MM.1S (cell line): ENCODE data around the gene GKN1.

ENCODE experiments used
- DNase-seq: peaks from one replicate; pipeline ENCODE4 v3.0.0-alpha.2; 2015
- H2AFZ ChIP-seq: fragments of 300-600 bp; sonication (generic); 2 replicates; pipeline ENCODE4 v1.6.0; 2016; ENCODE audit warnings: antibody characterized with exemption, low read length
- H3F3A ChIP-seq: fragments of 300-600 bp; sonication (generic); 2 replicates; pipeline ENCODE4 v1.6.1; 2016; ENCODE audit warnings: mild to moderate bottlenecking, antibody characterized with exemption, low read length, moderate library complexity, mixed read lengths; ENCODE audit not compliant: insufficient read depth
- H3K27ac ChIP-seq: fragments of 300-600 bp; sonication (generic); 2 replicates; pipeline ENCODE4 v1.5.1; 2016; ENCODE audit warnings: mild to moderate bottlenecking, low read length
- H3K27me3 ChIP-seq: fragments of 300-600 bp; sonication (generic); replicated peaks from 2 replicates; pipeline ENCODE4 v1.6.0; 2016; ENCODE audit warnings: low read length; ENCODE audit not compliant: insufficient read depth
- H3K36me3 ChIP-seq: fragments of 300-600 bp; sonication (generic); replicated peaks from 2 replicates; pipeline ENCODE4 v1.6.1; 2016; ENCODE audit warnings: mild to moderate bottlenecking, low read length, mixed read lengths; ENCODE audit not compliant: insufficient read depth
- H3K4me1 ChIP-seq: fragments of 300-600 bp; sonication (generic); 2 replicates; pipeline ENCODE4 v1.6.1; 2016; ENCODE audit warnings: low read length, mixed read lengths
- H3K4me2 ChIP-seq: fragments of 300-600 bp; sonication (generic); 2 replicates; pipeline ENCODE4 v1.6.0; 2016; ENCODE audit warnings: low read depth, low read length
- H3K4me3 ChIP-seq: fragments of 300-600 bp; sonication (generic); 2 replicates; pipeline ENCODE4 v1.5.1; 2016; ENCODE audit warnings: low read length, mixed read lengths
- H3K79me2 ChIP-seq: fragments of 300-600 bp; sonication (generic); 2 replicates; pipeline ENCODE4 v1.6.1; 2016; ENCODE audit warnings: mixed run types, low read length, mixed read lengths
- H3K9ac ChIP-seq: fragments of 300-600 bp; sonication (generic); 2 replicates; pipeline ENCODE4 v1.6.1; 2016; ENCODE audit warnings: low read length, mixed read lengths
- H3K9me2 ChIP-seq: fragments of 300-600 bp; sonication (generic); replicated peaks from 2 replicates; pipeline ENCODE4 v1.6.1; 2016; ENCODE audit warnings: mild to moderate bottlenecking, low read length, mixed read lengths; ENCODE audit not compliant: insufficient read depth
- H3K9me3 ChIP-seq: fragments of 300-600 bp; sonication (generic); replicated peaks from 2 replicates; pipeline ENCODE4 v1.6.1; 2016; ENCODE audit warnings: mild to moderate bottlenecking, low read length, mixed read lengths; ENCODE audit not compliant: insufficient read depth
- H4K20me1 ChIP-seq: fragments of 300-600 bp; sonication (generic); 2 replicates; pipeline ENCODE4 v1.6.1; 2016; ENCODE audit warnings: mild to moderate bottlenecking, low read length, moderate library complexity, mixed read lengths; ENCODE audit not compliant: insufficient read depth
- EZH2 ChIP-seq: fragments of 300-600 bp; sonication (generic); optimal IDR thresholded peaks from 2 replicates; pipeline ENCODE3; 2017; ENCODE audit warnings: low read depth, mild to moderate bottlenecking, antibody characterized with exemption, low read length, mixed read lengths
- EZH2phosphoT487 ChIP-seq: fragments of 300-600 bp; sonication (generic); IDR thresholded peaks from 2 replicates; pipeline ENCODE4 v1.6.1; 2018; ENCODE audit warnings: antibody characterized with exemption, low read length
- TF ChIP-seq, protein P1 (sequence below): fragments of 300-600 bp; sonication (generic); IDR thresholded peaks from 2 replicates; pipeline ENCODE4 v1.5.1; 2016; ENCODE audit warnings: antibody characterized with exemption, low read length, mixed read lengths

The GKN1 gene

DNA sequence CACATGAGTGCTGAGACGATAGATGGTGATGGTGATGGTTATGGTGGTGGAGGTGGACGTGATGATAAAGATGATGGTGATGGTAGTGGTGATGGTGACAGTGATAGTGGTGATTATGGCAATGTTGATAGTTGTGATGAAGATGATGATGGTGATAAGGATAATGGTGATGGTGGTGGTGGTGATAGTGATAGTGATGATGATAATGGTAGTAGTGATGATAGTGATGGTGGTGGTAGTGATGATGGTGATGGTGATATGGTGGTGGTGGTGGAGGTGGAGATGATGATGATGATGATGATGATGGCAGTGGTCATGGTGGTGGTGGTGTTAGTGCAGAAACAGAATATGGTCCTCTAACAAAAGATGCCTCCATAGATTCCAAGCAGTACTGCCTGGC, 48.8 kb downstream of the GKN1 start:
- H3F3A ChIP-seq = no peaks in the 10 kb centered on the region
- no peak overlapping the region for H3K4me3 ChIP-seq
- H3K27me3 ChIP-seq = no peaks in the 10 kb centered on the region
- no peak overlapping the region for H2AFZ ChIP-seq
- H3K4me1 ChIP-seq = no peaks in the 10 kb centered on the region
- H3K9me2 ChIP-seq = no peaks in the 10 kb centered on the region
- H3K9ac ChIP-seq = no peak overlapping the region
- H4K20me1 ChIP-seq = no peaks in the 10 kb centered on the region; the same call in 1 of the 2 replicates
- H3K79me2 ChIP-seq = no peaks in the 10 kb centered on the region
- no peak overlapping the region for H3K4me2 ChIP-seq
- no peaks in the 10 kb centered on the region for H3K9me3 ChIP-seq
- no peaks in the 10 kb centered on the region for H3K36me3 ChIP-seq
- TF ChIP-seq EZH2phosphoT487 (no peak), EZH2 (no peak)
- TF ChIP-seq, protein P1, sequence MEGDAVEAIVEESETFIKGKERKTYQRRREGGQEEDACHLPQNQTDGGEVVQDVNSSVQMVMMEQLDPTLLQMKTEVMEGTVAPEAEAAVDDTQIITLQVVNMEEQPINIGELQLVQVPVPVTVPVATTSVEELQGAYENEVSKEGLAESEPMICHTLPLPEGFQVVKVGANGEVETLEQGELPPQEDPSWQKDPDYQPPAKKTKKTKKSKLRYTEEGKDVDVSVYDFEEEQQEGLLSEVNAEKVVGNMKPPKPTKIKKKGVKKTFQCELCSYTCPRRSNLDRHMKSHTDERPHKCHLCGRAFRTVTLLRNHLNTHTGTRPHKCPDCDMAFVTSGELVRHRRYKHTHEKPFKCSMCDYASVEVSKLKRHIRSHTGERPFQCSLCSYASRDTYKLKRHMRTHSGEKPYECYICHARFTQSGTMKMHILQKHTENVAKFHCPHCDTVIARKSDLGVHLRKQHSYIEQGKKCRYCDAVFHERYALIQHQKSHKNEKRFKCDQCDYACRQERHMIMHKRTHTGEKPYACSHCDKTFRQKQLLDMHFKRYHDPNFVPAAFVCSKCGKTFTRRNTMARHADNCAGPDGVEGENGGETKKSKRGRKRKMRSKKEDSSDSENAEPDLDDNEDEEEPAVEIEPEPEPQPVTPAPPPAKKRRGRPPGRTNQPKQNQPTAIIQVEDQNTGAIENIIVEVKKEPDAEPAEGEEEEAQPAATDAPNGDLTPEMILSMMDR = no peak
- DNase-seq = no peak
- H3K27ac ChIP-seq = no peak overlapping the region

DNA sequence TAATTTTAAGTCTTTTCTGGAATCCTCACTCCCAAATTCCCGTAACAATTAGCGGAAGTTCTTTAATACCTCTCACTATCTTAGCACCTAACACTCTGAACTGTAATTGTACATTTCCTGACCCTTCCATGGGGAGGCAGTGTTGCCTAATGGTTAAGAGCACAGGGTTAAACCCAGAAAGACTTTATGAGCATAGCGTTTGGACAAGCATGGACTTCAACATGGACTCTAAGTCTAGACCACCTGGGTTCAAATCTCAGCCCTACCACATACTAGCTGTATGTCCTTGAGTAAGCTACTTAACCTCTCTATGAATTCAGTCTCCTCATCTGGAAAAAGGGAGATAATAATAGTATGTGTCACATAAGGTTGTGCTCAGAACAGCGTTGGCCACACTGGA, 51.6 kb downstream of the GKN1 start:
- Histone ChIP-seq H3K4me1 (no peaks in the 10 kb centered on the region), H3K79me2 (no peaks in the 10 kb centered on the region)
- DNase-seq = peak; percentile 55

DNA sequence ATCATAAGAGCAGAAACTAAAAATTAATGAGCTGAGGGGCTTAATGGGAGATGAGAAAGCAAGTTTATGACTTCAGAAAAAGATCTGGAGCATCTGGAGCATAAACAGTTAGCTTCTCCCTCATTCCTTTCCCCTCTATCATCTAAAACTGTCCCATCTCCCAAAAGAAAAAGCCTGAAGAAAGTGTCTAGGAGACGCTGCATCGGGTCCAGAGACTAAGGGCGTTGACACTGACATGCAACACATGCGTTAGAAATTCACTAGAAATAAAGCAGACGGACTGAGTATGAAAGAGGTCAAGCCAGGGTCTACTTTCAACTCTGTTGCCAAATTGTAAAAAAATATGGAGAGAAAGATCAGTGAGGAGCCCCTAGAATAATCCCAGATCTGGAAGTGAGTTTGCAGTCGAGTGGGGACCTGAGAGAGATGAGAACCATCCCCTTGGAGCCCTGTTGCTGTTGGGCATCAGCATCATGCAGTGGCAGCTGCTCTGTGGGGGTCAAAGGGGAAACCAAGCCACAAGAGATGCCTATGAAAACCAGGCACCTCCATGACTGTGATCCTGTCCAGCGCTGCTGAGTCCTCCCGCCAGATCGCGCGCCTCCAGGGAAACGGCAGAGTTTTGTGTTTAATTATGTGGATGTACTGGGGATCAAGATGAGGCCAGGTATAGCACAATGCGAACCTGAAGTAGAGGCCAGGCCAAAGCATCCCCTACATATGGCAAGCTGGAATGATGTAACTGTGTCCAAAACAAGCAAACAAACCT, 52.4 kb downstream of the GKN1 start:
- Histone ChIP-seq H3K9ac (no peak overlapping the region), H3K4me3 (no peak overlapping the region), H3K9me3 (no peaks in the 10 kb centered on the region), H3F3A (no peaks in the 10 kb centered on the region), H3K4me1 (no peaks in the 10 kb centered on the region), H3K27ac (no peak overlapping the region), H4K20me1 (no peaks in the 10 kb centered on the region; the same call in 1 of the 2 replicates), H3K79me2 (no peaks in the 10 kb centered on the region), H2AFZ (no peak overlapping the region), H3K9me2 (no peaks in the 10 kb centered on the region), H3K4me2 (no peak overlapping the region), H3K27me3 (no peaks in the 10 kb centered on the region), H3K36me3 (no peaks in the 10 kb centered on the region)
- no peak for TF ChIP-seq EZH2
- TF ChIP-seq, protein P1 = no peak
- no peak for TF ChIP-seq EZH2phosphoT487
- no peak for DNase-seq

More for the DNA sequence above, 51.6 kb downstream of the GKN1 start:
- Histone ChIP-seq H4K20me1 (no peaks in the 10 kb centered on the region; the same call in 1 of the 2 replicates), H2AFZ (no peak overlapping the region), H3K36me3 (no peaks in the 10 kb centered on the region), H3K9ac (no peak overlapping the region), H3K4me3 (no peak overlapping the region), H3K4me2 (no peak overlapping the region), H3F3A (no peaks in the 10 kb centered on the region), H3K9me2 (no peaks in the 10 kb centered on the region), H3K27ac (no peak overlapping the region), H3K9me3 (no peaks in the 10 kb centered on the region), H3K27me3 (no peaks in the 10 kb centered on the region)
- TF ChIP-seq EZH2 = no peak
- TF ChIP-seq EZH2phosphoT487 = no peak
- TF ChIP-seq, protein P1 = peak; percentile 69
